HG02870 (cell line): ENCODE data around the gene SIL1.
"Not testable (repeated sequence)": the region's sequence is repeated elsewhere in the genome, so short reads cannot be mapped to it uniquely, and the experiment has no call there.

Source experiments
- ATAC-seq: cut with Tn5 transposase; IDR thresholded peaks from one replicate; pipeline ENCODE4 v1.9.1; 2021; ENCODE audit warnings: mild to moderate bottlenecking, moderate library complexity; ENCODE audit not compliant: unreplicated experiment

Gene SIL1

GRCh38 chr5:139038613-139039305 is 159.4 kb downstream of the SIL1 start:
- no peak for ATAC-seq

- ATAC-seq = no peak
Measured at GRCh38 chr5:139037732-139038131, 160.4 kb downstream of the SIL1 start.

- ATAC-seq = not testable (repeated sequence)
Measured at GRCh38 chr5:139036332-139036731, 161.8 kb downstream of the SIL1 start.

GRCh38 chr5:139027150-139027549 is 171.0 kb downstream of the SIL1 start:
- ATAC-seq = peak; percentile 80

- no peak for ATAC-seq
Measured at GRCh38 chr5:139025651-139026050, 172.5 kb downstream of the SIL1 start.

GRCh38 chr5:139023286-139023685 is 174.9 kb downstream of the SIL1 start:
- ATAC-seq = no peak

GRCh38 chr5:139022528-139022927 is 175.6 kb downstream of the SIL1 start:
- ATAC-seq = no peak

- ATAC-seq = no peak
Measured at GRCh38 chr5:139021346-139021745, 176.8 kb downstream of the SIL1 start.

GRCh38 chr5:139019880-139020279 is 178.3 kb downstream of the SIL1 start:
- no peak for ATAC-seq

- no peak for ATAC-seq
Measured at GRCh38 chr5:139019211-139019610, 179.0 kb downstream of the SIL1 start.

- no peak for ATAC-seq
Measured at GRCh38 chr5:139017624-139018023, 180.5 kb downstream of the SIL1 start.

- no peak for ATAC-seq
Measured at GRCh38 chr5:139016186-139016585, 182.0 kb downstream of the SIL1 start.

- no peak for ATAC-seq
Measured at GRCh38 chr5:139014726-139015125, 183.4 kb downstream of the SIL1 start.

- ATAC-seq = no peak
Measured at GRCh38 chr5:139012176-139012575, 186.0 kb downstream of the SIL1 start.

GRCh38 chr5:139011156-139011555 is 187.0 kb downstream of the SIL1 start:
- ATAC-seq = not testable (repeated sequence)

- no peak for ATAC-seq
Measured at GRCh38 chr5:139004374-139005307, 193.5 kb downstream of the SIL1 start.

- no peak for ATAC-seq
Measured at GRCh38 chr5:138999674-139000073, 198.5 kb downstream of the SIL1 start.

GRCh38 chr5:138998521-138998920 is 199.6 kb downstream of the SIL1 start:
- ATAC-seq = no peak

- ATAC-seq = no peak
Measured at GRCh38 chr5:138996120-138996519, 202.0 kb downstream of the SIL1 start.

GRCh38 chr5:138990986-138991590 is 207.1 kb downstream of the SIL1 start:
- no peak for ATAC-seq

- no peak for ATAC-seq
Measured at GRCh38 chr5:138989720-138990119, 208.4 kb downstream of the SIL1 start.
